Endodermal cell (in vitro differentiated cells): Measurements from ENCODE around the gene DNAAF5. TPM values are rescaled to one million over a fixed set of nuclear protein-coding genes. Genes with fewer than 3 reads are reported as not detected.

Experiments
- DNase-seq: peaks from one replicate; pipeline ENCODE4 v3.0.0-alpha.2; 2017
- H3K27ac ChIP-seq: 2 replicates; pipeline ENCODE4 v1.5.1; 2013; ENCODE audit warnings: mild to moderate bottlenecking, low read depth, low read length, moderate library complexity
- H3K27me3 ChIP-seq: 2 replicates; pipeline ENCODE4 v1.6.1; 2013; ENCODE audit warnings: mild to moderate bottlenecking, low read length, moderate library complexity; ENCODE audit not compliant: insufficient read depth, control insufficient read depth, poor library complexity, severe bottlenecking
- H3K36me3 ChIP-seq: 2 replicates; pipeline ENCODE4 v1.7.0; 2013; ENCODE audit warnings: mild to moderate bottlenecking, low read length, moderate library complexity; ENCODE audit not compliant: control insufficient read depth, insufficient read depth
- H3K4me1 ChIP-seq: one replicate; pipeline ENCODE4 v1.7.0; 2013; ENCODE audit warnings: low read length; ENCODE audit not compliant: control insufficient read depth, insufficient read depth
- H3K4me3 ChIP-seq: 2 replicates; pipeline ENCODE4 v1.5.1; 2013; ENCODE audit warnings: mild to moderate bottlenecking, low read length, moderate library complexity
- H3K9ac ChIP-seq: 2 replicates; pipeline ENCODE4 v1.6.1; 2013; ENCODE audit warnings: mild to moderate bottlenecking, low read length, moderate library complexity; ENCODE audit not compliant: poor library complexity, severe bottlenecking; ENCODE audit errors: extremely low read depth
- H3K9me3 ChIP-seq: 2 replicates; pipeline ENCODE4 v1.6.1; 2013; ENCODE audit warnings: mild to moderate bottlenecking, low read length, moderate library complexity; ENCODE audit not compliant: control insufficient read depth
- H3K27ac Mint-ChIP-seq: 2 replicates; pipeline ENCODE4 v1.8.0; 2020; ENCODE audit warnings: mixed read lengths
- H3K27me3 Mint-ChIP-seq: 2 replicates; pipeline ENCODE4 v1.8.0; 2021; ENCODE audit warnings: mild to moderate bottlenecking, mixed read lengths; ENCODE audit not compliant: insufficient read depth
- H3K36me3 Mint-ChIP-seq: 2 replicates; pipeline ENCODE4 v1.8.0; 2020; ENCODE audit warnings: low read depth, mixed read lengths
- H3K4me1 Mint-ChIP-seq: 2 replicates; pipeline ENCODE4 v1.8.0; 2020; ENCODE audit warnings: mixed read lengths
- H3K4me3 Mint-ChIP-seq: 2 replicates; pipeline ENCODE4 v1.8.0; 2020; ENCODE audit warnings: mild to moderate bottlenecking, moderate library complexity, mixed read lengths
- H3K9me3 Mint-ChIP-seq: 2 replicates; pipeline ENCODE4 v1.8.0; 2020; ENCODE audit warnings: mild to moderate bottlenecking, mixed read lengths
- WGBS, 2 experiments: methylation state at CpG; one replicate each; pipeline versions ENCODE4 v1.1.5 to v1.1.7; 2013; ENCODE audit warnings: missing lambda C conversion rate in 2 of 2, mixed read lengths in 1 of 2; ENCODE audit not compliant: insufficient coverage in 1 of 2, insufficient read length in 1 of 2; 5-methylcytosine and 5-hydroxymethylcytosine counted together
- total RNA-seq, 2 donors: library from RNA; stranded (reverse); fragmentation: NEBNext Ultra II Directional in 1 of 2; extraction: Animal tissue kit (Norgen Biotek cat#: 25700) in 1 of 2; gene quantifications; 2 replicates in 1 of 2; 3 replicates in 1 of 2; pipeline ENCODE4 v1.2.1, GENCODE V29; 2021
- TF ChIP-seq, protein P1 (sequence below): fragments of 200-600 bp; sonication (generic); conservative IDR thresholded peaks from 2 replicates; pipeline ENCODE4 v1.5.0; 2021; ENCODE audit warnings: antibody characterized with exemption, mild to moderate bottlenecking

The DNAAF5 gene
- total RNA-seq, 2 donors from 2014 or later, result 54.2 to 54.3 TPM

- Histone ChIP-seq H3K27me3 (no peaks in the 10 kb centered on the region), H3K36me3 (peaks cover 67% of the 10 kb centered on the region), H3K9me3 (no peaks in the 10 kb centered on the region), H3K27ac (no peak overlapping the region), H3K4me1 (no peaks in the 10 kb centered on the region), H3K4me3 (no peak overlapping the region), H3K9ac (no peak overlapping the region)
- DNase-seq, result no peak
- H3K27me3 Mint-ChIP-seq, result no peaks in the 10 kb centered on the region
- H3K4me1 Mint-ChIP-seq, result no peaks in the 10 kb centered on the region
- no peak overlapping the region for H3K4me3 Mint-ChIP-seq
- H3K27ac Mint-ChIP-seq, result no peak overlapping the region
- peaks cover 63% of the 10 kb centered on the region for H3K36me3 Mint-ChIP-seq
- WGBS, 2 experiments, result 96 to 97% methylated on average over 9 to 11 of the region's 11 CpGs
- H3K9me3 Mint-ChIP-seq, result no peaks in the 10 kb centered on the region
- TF ChIP-seq, protein P1, sequence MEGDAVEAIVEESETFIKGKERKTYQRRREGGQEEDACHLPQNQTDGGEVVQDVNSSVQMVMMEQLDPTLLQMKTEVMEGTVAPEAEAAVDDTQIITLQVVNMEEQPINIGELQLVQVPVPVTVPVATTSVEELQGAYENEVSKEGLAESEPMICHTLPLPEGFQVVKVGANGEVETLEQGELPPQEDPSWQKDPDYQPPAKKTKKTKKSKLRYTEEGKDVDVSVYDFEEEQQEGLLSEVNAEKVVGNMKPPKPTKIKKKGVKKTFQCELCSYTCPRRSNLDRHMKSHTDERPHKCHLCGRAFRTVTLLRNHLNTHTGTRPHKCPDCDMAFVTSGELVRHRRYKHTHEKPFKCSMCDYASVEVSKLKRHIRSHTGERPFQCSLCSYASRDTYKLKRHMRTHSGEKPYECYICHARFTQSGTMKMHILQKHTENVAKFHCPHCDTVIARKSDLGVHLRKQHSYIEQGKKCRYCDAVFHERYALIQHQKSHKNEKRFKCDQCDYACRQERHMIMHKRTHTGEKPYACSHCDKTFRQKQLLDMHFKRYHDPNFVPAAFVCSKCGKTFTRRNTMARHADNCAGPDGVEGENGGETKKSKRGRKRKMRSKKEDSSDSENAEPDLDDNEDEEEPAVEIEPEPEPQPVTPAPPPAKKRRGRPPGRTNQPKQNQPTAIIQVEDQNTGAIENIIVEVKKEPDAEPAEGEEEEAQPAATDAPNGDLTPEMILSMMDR, result no peak
Measured at GRCh38 chr7:761631-762030, 35.1 kb downstream of the DNAAF5 start.

DNA sequence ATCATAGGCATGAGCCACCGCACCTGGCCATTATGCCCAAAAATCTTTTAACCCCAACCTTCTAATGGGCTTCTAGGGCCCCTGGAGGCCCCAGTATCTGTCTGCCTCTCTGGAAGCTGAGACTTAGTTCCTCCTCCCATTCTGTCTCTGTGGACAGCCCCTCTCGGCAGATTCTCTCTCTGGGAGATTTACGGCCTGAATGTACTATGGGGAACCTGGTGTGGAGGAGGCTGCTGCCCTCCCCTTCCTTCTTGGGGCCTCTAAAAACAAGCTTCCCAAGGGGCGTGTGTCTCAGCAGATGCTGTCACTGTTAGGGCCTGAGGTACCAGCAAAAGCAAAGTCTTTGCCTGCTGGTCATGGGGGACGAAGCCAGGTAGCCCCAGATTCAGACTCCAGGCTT lies 36.4 kb downstream of the DNAAF5 start:
- H3K36me3 Mint-ChIP-seq, result peaks cover 61% of the 10 kb centered on the region
- no peak overlapping the region for H3K27ac ChIP-seq
- H3K4me1 Mint-ChIP-seq, result no peaks in the 10 kb centered on the region

DNA sequence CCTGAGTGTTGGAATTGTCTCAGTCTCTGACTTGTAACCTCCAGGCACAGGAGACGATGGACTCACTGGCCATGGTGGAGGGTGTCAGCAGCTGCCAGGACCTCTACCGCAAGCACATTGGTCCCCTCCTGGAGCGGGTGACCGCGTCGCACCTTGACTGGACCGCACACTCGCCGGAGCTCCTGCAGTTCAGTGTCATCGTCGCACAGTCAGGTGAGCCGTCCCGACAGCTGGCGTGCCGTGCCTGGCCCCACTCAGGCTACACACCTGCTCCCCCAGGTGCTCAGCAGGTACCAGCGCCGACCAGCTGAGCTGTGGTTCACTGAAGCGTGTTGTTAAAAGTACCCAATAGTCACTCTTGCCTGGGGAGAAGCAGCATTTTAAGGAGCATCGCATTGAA lies 37.3 kb downstream of the DNAAF5 start:
- no peak overlapping the region for H3K27ac ChIP-seq
- no peaks in the 10 kb centered on the region for H3K4me1 ChIP-seq
- TF ChIP-seq, protein P1, result no peak
- Mint-ChIP-seq H3K4me3 (no peak overlapping the region), H3K27ac (no peak overlapping the region), H3K27me3 (no peaks in the 10 kb centered on the region), H3K4me1 (no peaks in the 10 kb centered on the region), H3K36me3 (peaks cover 61% of the 10 kb centered on the region), H3K9me3 (no peaks in the 10 kb centered on the region)
- H3K36me3 ChIP-seq, result peaks cover 54% of the 10 kb centered on the region
- H3K4me3 ChIP-seq, result no peak overlapping the region
- no peak for DNase-seq
- 96 to 97% methylated on average over 18 to 19 of the region's 19 CpGs for WGBS, 2 experiments
- H3K9me3 ChIP-seq, result no peaks in the 10 kb centered on the region
- no peaks in the 10 kb centered on the region for H3K27me3 ChIP-seq
- no peak overlapping the region for H3K9ac ChIP-seq

More for the DNA sequence above, 36.4 kb downstream of the DNAAF5 start:
- no peaks in the 10 kb centered on the region for H3K9me3 Mint-ChIP-seq
- no peak overlapping the region for H3K9ac ChIP-seq
- H3K9me3 ChIP-seq, result no peaks in the 10 kb centered on the region
- 85 to 100% methylated on average over 1 to 5 of the region's 5 CpGs for WGBS, 2 experiments
- no peak for DNase-seq
- H3K4me3 Mint-ChIP-seq, result no peak overlapping the region
- no peaks in the 10 kb centered on the region for H3K4me1 ChIP-seq
- H3K27me3 ChIP-seq, result no peaks in the 10 kb centered on the region
- no peak overlapping the region for H3K4me3 ChIP-seq
- TF ChIP-seq, protein P1, result no peak
- H3K27me3 Mint-ChIP-seq, result no peaks in the 10 kb centered on the region
- H3K36me3 ChIP-seq, result peaks cover 60% of the 10 kb centered on the region
- H3K27ac Mint-ChIP-seq, result no peak overlapping the region
